Bronchial epithelial cell (primary cell): ENCODE data around the gene SELENOH. TPM values are rescaled to one million over a fixed set of nuclear protein-coding genes. Genes with fewer than 3 reads are reported as not detected.

ENCODE experiments used
- DNase-seq: peaks from one replicate; pipeline ENCODE4 v3.0.0-alpha.2; 2010; ENCODE audit warnings: low read depth
- FAIRE-seq: peaks from 2 replicates; lab custom pipeline; 2011; peaks lifted over from hg19 to GRCh38; lab: Jason Lieb, UNC
- H3K27me3 ChIP-seq: 2 replicates; pipeline ENCODE4 v1.5.1; 2011; ENCODE audit warnings: low read length; ENCODE audit not compliant: control insufficient read depth, insufficient read depth
- H3K36me3 ChIP-seq: 2 replicates; pipeline ENCODE4 v1.5.1; 2011; ENCODE audit warnings: low read length; ENCODE audit not compliant: control insufficient read depth, insufficient read depth
- H3K4me3 ChIP-seq: 2 replicates; pipeline ENCODE4 v1.5.1; 2011; ENCODE audit warnings: mild to moderate bottlenecking, low read depth, low read length, control low read depth
- total RNA-seq: library from RNA; depleted of rRNA; stranded (reverse); fragments of >200 nt; gene quantifications from 2 replicates; pipeline ENCODE4 v1.2.1, GENCODE V29; 2014
- TF ChIP-seq, protein P1 (sequence below): IDR thresholded peaks from 2 replicates; pipeline ENCODE4 v1.5.1; 2011; ENCODE audit warnings: mild to moderate bottlenecking, moderate library complexity, low read length, control low read depth, inconsistent platforms; ENCODE audit not compliant: insufficient read depth, severe bottlenecking

Gene SELENOH
- total RNA-seq, 1 donor from 2014 or later, result 139 TPM

DNA sequence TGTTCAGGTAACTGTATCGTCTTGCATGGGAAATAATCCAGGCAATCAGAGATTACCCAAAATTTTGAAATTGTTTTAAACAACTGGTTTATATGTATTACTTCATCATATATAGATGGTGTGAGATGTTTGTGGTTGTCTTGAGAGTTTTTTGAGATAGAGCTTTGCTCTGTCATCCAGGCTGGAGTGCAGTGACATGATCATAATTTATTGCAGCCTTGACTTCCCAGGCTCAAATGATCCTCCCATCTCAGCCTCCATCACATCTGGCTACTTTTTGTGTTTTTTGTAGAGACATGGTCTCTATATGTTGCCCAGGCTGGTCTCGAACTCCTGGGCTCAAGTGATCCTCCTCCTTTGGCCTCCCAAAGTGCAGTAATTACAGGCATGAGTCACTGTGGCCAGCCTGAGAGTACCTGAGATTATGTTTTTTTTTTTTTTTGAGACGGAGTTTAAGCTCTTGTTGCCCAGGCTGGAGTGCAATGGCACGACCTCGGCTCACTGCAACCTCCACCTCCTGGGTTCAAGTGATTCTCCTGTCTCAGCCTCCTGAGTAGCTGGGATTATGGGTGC, 31.8 kb downstream of the SELENOH start:
- Histone ChIP-seq H3K27me3 (no peaks in the 10 kb centered on the region), H3K4me3 (no peak overlapping the region), H3K36me3 (peaks cover 4% of the 10 kb centered on the region)
- no peak for DNase-seq
- FAIRE-seq, result no peak
- TF ChIP-seq, protein P1, sequence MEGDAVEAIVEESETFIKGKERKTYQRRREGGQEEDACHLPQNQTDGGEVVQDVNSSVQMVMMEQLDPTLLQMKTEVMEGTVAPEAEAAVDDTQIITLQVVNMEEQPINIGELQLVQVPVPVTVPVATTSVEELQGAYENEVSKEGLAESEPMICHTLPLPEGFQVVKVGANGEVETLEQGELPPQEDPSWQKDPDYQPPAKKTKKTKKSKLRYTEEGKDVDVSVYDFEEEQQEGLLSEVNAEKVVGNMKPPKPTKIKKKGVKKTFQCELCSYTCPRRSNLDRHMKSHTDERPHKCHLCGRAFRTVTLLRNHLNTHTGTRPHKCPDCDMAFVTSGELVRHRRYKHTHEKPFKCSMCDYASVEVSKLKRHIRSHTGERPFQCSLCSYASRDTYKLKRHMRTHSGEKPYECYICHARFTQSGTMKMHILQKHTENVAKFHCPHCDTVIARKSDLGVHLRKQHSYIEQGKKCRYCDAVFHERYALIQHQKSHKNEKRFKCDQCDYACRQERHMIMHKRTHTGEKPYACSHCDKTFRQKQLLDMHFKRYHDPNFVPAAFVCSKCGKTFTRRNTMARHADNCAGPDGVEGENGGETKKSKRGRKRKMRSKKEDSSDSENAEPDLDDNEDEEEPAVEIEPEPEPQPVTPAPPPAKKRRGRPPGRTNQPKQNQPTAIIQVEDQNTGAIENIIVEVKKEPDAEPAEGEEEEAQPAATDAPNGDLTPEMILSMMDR, result no peak

DNA sequence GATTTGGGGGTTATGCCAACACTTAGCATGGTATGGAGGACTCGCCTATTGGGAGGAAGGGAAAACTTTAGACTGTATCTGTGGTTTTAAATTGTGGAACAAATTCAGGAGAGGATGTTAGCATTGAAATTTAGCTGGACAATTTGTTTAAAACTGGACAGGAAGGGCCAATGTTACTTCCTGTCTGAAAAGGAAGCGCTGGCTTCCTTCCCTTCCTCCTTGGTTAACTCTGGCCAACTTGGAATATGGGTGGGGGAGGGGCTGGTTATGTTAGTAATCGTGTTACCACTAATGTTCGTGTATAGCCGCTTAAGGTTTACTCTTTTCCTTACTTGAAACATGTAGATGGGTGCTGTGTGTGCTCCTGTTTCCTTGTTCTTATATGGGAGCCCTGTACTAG, 34.2 kb downstream of the SELENOH start:
- TF ChIP-seq, protein P1, result no peak
- peaks cover 4% of the 10 kb centered on the region for H3K36me3 ChIP-seq
- no peak overlapping the region for H3K4me3 ChIP-seq
- DNase-seq (no peak), FAIRE-seq (no peak)
- H3K27me3 ChIP-seq, result no peaks in the 10 kb centered on the region

DNA sequence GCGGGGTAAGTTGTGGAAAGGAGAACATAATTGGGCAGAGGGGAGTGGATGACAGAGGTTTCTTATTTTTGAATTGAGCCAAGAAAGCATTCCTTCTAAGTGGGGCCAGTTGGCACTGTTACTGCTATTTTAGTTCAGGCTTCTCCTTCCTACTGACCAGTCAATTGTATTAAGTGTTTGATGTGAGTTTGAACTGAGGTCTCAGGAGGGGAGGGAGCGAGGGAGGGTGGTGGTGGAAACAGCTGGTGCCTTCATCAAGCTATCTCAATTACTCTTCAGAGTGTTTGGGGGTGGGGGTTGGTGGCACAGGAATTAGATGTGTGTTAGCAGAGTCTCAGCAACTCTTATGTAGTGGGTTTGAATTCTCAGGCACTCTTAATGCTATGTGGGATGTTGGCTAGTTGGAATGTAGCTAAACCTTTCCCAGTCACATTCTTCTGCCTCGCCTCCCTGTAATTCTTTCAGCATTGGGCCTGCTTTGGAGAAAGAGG, 34.8 kb downstream of the SELENOH start:
- H3K36me3 ChIP-seq, result peaks cover 4% of the 10 kb centered on the region
- FAIRE-seq, result no peak
- no peaks in the 10 kb centered on the region for H3K27me3 ChIP-seq
- no peak overlapping the region for H3K4me3 ChIP-seq
- TF ChIP-seq, protein P1, result no peak
- no peak for DNase-seq

DNA sequence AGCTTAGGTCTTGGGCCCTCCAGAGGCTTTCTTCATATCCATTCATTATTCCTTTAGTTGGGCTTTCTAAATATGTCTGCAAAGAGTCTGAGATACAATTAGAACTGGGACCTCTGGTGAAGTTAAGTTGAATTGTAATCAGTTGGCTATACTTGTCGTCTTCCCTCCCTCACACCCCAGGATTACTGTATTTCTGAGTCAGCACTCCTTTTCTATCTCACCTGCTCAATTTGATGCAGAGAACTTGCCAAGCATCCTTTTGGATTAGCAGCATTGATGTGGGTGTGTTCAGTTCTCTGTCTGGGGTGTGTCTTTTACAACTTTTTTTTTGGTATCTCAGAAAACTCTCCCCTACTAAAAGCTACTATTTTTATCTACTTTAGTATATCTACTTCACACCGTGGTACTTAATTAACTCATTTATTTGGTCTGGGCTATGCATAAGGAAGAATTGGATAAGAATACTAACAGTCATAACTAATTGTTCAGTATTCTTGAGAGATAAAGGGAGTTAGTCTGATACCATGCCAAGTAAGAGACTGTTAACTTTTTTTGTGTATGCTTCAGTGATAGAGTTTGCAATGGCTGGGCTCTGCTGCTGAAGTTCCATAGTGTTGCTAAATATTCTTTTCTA, 35.4 kb downstream of the SELENOH start:
- H3K4me3 ChIP-seq, result no peak overlapping the region
- TF ChIP-seq, protein P1, result no peak
- FAIRE-seq, result no peak
- peaks cover 4% of the 10 kb centered on the region for H3K36me3 ChIP-seq
- H3K27me3 ChIP-seq, result no peaks in the 10 kb centered on the region
- DNase-seq, result peak; percentile 58

DNA sequence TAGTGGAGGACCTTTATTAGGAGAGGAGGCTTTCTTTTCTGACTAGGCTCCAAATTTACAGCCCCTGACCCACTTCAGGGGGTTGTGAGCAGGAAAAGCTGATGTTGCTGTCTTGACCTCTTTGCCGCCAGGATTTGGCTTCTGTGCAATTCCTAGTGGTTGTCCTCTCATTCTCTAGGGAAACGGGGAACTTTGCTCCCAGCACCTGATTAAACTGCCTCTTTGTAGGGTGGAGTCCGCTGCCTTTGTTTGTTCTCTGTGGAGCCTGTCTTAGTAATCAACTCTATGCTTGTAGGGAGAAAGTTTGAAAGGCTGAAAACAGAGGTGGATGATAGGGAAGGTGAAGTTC, 36.7 kb downstream of the SELENOH start:
- Histone ChIP-seq H3K36me3 (peaks cover 4% of the 10 kb centered on the region), H3K27me3 (no peaks in the 10 kb centered on the region), H3K4me3 (peak overlapping the region; percentile 3)
- DNase-seq (peak; percentile 63), FAIRE-seq (no peak)
- TF ChIP-seq, protein P1, result no peak
